Upper lobe of left lung (tissue), 4 donors: ENCODE data around the gene RAPH1.

Experiments
- EP300 ChIP-seq, 4 donors: sonication (generic); formaldehyde crosslinking; IDR thresholded peaks; one replicate each; pipeline ENCODE4 v1.5.1; 2017; ENCODE audit warnings: antibody characterized with exemption in 4 of 4, control low read depth in 2 of 4
- POLR2A ChIP-seq, 4 donors: fragments of 450-650 bp; IDR thresholded peaks; one replicate each; pipeline ENCODE4 v1.5.1; 2016 to 2017; ENCODE audit warnings: antibody characterized with exemption in 4 of 4, mild to moderate bottlenecking in 2 of 4
- POLR2AphosphoS5 ChIP-seq, 2 donors: sonication (generic); formaldehyde crosslinking; IDR thresholded peaks; one replicate each; pipeline ENCODE4 v1.5.1; 2017; ENCODE audit warnings: antibody characterized with exemption in 2 of 2
- TF ChIP-seq, protein P1 (sequence below), 6 experiments: fragments of 450-650 bp in 4 of 6; fragments of 200-600 bp in 2 of 6; sonication (generic) in 2 of 6; IDR thresholded peaks; one replicate each; pipeline ENCODE4 v1.5.1; 2016 to 2019; ENCODE audit warnings: antibody characterized with exemption in 6 of 6

DNA sequence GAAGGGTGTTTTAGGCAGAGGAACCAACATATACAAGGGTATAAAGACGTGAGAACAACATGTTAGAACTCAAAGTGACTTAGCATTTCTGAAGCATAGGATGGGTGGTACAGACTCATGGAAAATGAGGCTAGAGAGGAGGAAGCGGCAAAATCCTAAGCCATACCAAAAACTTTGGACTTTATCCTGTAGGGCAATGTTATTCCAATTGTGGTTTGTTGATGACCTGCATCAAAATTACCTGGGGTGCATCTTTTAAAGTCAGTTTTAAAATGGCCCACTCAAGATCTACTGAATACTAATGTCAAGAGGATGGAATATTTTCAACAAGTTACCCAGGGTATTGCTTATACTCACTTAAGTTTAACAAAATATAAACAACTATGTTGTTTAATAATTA, 34.8 kb downstream of the RAPH1 start:
- TF ChIP-seq, protein P1, sequence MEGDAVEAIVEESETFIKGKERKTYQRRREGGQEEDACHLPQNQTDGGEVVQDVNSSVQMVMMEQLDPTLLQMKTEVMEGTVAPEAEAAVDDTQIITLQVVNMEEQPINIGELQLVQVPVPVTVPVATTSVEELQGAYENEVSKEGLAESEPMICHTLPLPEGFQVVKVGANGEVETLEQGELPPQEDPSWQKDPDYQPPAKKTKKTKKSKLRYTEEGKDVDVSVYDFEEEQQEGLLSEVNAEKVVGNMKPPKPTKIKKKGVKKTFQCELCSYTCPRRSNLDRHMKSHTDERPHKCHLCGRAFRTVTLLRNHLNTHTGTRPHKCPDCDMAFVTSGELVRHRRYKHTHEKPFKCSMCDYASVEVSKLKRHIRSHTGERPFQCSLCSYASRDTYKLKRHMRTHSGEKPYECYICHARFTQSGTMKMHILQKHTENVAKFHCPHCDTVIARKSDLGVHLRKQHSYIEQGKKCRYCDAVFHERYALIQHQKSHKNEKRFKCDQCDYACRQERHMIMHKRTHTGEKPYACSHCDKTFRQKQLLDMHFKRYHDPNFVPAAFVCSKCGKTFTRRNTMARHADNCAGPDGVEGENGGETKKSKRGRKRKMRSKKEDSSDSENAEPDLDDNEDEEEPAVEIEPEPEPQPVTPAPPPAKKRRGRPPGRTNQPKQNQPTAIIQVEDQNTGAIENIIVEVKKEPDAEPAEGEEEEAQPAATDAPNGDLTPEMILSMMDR (IDR thresholded peaks at IDR 0.05) = no peak
- TF ChIP-seq EP300 (IDR thresholded peaks at IDR 0.05) (no peak), POLR2AphosphoS5 (IDR thresholded peaks at IDR 0.05) (no peak), POLR2A (IDR thresholded peaks at IDR 0.05) (no peak)
